Forelimb muscle (tissue), 1 donor: ENCODE data around the gene KCNH4. TPM values are rescaled to one million over a fixed set of nuclear protein-coding genes. Genes with fewer than 3 reads are reported as not detected.
"Not testable (repeated sequence)": the region's sequence is repeated elsewhere in the genome, so short reads cannot be mapped to it uniquely, and the experiment has no call there.

Source experiments
- DNase-seq: peaks from one replicate; pipeline ENCODE4 v3.0.0-alpha.2; 2013; ENCODE audit warnings: low read depth
- polyA plus RNA-seq: library from polyadenylated mRNA; unstranded; fragments of 120-200 nt; gene quantifications from one replicate; pipeline ENCODE4 v1.2.1, GENCODE V29; 2013; ENCODE audit not compliant: insufficient read length

The KCNH4 gene
- polyA plus RNA-seq = not detected

DNA sequence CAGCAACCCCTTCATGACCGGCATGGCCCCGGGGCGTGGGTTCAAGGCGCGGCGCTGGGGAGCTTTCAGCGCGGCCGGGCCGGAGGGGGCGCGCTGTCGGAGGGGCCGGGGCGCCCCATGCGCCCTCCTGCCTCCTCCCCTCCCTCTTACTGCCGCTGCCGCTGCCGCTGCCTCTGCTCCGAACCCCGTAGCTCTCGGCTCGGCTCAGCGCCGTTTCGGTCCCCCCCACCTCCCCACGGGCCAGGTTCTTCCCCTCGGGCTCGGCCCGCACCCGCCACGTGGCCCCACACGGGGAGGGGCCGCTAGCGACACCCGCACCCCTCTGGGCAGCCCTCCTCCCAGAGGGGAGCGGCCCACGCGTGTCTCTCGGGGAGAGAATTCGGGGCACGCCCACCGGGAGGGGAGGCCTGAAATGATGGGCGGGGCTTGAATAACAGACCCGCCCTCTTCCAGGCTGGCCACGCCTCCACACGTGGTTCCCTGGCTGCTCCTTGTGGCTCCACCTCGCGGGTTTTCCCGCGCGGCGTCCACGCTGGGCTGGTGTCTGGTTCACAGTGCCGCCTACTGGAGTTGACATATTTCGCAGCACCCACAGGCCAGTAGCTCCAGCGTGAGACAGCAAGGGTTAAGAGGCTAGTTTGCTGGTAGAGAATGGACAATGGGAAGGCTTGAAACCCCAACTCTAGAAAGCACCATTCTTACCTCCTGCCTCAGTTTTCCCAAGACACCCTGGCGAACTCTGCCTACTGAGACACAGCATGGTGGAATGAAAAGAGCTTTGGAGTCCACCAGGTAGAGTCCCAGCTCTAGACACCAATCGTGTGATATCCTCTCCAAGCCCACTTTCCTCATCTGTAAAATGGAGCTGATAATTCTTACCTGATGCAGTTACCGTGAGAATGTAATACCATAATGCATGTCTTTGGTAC, at the start of gene KCNH4:
Gene KCNH4 (minus strand): TSS at position 221 of the 929 bp plus-strand sequence. CDS start 197 bp downstream, at position 24.
- no peak for DNase-seq

- DNase-seq = no peak
Measured at GRCh38 chr17:42230225-42230624, 49.3 kb upstream of the KCNH4 start.

DNA sequence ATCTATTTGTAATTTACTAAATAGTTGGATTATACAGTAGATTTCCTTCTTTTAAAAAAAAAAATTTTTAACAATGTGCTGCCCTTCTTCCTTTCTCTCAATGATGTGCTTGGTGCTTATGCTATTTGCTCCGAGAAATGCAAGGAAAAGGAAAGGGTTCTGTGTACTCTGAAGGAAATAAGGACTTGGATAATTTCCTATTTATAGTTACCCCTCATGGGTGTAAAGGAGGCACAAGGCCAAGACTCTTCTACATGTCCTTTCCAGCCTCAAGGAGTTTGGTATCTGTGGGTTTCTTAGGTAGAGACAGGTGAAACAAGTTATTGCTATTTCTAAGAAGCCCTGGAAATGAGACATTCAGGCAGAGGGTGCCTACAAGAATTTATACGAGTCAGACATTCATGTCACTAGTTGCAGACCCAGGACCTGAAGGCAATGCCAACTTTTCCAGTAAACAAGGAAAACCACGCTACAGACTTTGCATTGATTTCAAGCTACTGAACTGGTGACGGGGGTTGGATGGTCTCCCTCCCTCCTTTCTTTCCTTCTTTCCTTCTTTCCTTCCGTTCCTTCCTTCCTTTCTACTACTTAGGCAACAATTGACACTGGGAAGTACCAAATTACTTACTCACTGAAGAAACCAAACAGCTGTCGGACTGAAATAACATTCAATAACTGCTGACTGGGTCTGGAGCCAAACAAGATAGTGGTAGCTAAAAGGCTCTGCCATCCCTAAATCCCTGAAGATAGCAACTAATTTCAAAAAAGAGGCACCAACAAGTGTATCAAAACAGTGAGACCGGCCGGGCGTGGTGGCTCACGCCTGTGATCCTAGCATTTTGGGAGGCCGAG, 47.1 kb upstream of the KCNH4 start:
- DNase-seq = no peak

DNA sequence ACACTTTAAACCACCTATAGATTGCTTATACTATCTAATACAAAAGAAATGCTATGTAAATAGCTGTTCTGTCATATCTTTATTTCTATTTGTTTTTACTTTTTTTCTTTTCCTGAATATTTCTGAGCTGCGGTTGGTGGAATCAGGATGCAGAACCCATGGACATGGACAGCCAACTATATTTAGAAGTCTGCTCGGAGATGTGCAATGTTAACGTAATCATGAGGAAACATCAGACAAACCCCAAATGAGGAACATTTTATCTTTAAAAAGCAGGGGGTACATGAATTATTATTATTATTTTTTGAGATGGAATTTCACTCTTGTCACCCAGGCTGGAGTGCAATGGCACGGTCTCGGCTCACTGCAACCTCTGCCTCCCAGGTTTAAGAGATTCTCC, 44.7 kb upstream of the KCNH4 start:
- DNase-seq = no peak

DNA sequence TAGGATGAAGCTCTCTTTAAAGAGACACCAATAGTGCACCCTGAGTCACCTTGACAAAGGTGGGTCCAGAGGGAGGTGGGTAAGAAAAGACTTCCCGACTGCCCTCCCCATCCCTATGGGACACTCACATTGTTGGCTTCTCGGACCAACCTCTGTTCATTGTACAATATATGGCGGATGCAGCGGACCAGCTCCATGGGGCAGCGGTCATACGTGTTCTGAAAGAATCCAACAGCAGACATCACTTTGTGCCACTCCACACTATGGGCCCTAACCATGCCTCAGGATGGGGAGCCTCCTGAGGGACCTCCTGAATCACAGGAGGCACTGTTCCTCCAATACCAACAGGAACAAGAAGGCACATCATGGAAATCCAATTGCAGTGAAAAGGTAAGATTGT, 43.7 kb upstream of the KCNH4 start:
- no peak for DNase-seq

DNA sequence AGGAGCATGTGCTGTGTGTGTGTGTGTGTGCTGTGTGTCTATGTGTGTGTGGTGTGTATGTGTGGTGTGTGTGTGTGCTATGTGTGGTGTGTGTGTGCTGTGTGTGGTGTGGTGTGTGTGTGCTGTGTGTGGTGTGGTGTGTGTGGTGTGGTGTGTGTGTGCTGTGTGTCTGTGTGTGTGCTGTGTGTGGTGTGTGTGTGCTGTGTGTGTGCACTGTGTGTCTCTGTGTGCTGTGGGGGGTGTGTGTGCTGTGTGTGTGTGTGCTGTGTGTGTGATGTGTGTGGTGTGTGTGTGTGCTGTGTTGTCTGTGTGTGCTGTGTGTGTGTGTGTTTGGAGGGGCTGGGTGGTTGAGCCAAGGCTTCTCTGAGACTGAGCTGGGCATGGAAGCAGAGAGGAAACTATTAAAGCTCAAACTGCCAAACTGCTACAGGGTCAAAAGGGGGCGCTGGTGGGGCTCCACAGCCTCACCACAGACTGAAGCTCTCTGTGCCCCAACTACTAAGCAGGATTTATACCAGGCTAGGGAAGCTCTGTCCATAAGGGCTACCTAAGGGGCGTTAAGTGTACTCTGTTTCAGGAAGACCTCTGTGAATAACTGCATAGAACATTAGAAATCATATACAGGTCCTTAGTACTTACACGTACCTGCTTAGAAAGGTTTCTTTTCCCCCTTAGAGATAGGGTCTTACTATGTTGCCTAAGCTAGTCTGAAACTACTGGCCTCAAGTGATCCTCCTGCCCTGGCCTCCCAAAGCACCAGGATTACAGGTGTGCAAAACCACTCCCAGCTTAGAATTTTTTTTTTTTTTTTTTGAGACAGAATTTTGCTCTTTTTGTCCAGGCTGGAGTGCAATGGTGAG, 41.2 kb upstream of the KCNH4 start:
- no peak for DNase-seq

DNA sequence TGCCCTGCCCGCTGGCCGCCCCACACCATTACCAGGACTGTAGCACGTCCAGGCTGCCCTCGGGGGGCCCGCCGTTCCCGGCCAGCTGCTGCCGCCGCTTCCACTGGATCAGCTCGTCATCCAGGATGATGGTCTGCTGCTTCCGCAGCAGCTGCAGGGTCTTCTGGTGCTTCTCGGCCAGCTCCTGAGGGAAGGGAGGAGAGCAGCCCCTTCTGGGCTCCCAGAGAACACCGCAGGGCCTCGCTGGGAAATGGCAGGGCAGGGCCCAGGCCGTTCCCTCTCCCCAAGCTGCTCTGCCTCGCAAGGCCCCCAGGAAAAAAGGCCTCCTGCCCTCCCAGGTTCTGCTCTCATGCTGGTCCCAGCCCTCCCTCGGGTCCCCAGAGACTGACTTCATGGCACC, 38.3 kb upstream of the KCNH4 start:
- not testable (repeated sequence) for DNase-seq

GRCh38 chr17:42214156-42214555, 33.2 kb upstream of the KCNH4 start:
- no peak for DNase-seq

DNA sequence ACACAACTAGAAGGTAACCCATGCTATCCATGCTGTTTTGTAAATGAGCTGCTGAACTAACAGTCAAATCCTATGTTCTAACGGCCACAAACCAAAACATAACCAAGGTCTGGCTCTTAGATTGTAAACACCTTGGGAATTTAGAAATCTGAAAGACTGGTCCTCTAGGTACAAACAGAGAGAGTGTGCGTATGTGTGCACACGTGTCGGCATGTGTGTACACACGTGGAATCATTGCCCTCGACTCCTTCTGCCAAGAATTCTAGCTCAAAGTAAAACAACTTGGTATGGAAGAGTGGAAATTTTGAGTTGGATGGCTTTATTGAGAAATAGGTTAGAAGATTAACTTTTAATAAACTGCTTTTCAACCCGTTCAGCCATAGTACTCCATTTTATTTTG, 31.4 kb upstream of the KCNH4 start:
- DNase-seq = no peak

- DNase-seq = not testable (repeated sequence)
Measured at GRCh38 chr17:42211921-42212341, 31.0 kb upstream of the KCNH4 start.

DNA sequence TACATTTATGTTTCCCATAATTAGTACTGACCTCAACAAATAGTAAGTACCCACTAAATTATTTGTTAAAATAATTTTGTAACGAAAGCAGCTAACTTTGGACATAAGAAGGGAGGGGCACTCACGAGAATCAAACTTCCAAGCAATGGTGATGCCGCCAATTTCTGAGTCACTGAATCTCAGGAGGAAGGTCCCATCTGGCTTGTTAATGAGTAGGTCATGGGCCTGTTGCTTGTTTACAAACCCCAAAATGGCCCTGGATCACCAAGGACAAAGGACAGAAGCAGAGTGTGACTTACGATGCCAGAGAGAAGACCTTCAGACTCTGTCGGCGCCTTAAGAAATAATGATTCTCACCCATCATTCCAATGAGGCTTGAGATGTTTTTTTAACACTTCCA, 29.1 kb upstream of the KCNH4 start:
- no peak for DNase-seq

DNA sequence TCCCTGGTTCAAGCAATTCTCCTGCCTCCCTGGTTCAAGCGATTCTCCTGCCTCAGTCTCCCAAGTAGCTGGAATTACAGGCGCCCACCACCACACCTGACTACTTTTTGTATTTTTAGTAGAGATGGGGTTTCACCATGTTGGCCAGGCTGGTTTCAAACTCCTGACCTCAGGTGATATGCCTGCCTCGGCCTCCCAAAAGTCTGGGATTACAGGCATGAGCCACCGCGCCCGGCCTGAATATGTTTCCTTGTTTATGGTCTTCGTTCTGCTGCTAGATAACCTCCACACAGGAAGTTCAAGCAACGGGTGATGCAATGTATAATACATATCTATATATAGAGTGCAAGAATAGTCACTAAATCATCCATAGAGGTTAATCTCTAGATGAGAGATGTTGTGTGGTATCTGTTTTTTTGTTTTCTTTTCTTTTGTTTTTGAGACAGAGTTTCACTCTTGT, 25.2 kb upstream of the KCNH4 start:
- DNase-seq = not testable (repeated sequence)

DNA sequence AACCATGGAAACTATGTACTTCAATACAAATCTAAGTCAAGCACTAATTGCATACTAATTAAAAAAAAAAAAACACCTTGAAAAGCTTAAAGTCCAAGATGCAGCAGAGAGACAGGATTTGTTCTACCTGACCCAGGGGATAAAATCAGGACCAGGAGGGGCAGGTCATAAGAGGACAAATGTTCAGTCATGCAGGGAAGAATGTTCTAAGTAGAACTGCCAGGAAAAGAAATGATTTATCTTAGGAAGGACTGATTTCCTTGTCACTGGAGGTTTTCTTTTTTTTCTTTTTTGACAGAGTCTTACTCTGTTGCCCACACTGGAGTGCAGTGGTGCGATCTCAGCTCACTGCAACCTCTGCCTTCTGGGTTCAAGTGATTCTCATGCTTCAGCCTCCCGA, 22.4 kb upstream of the KCNH4 start:
- no peak for DNase-seq

- no peak for DNase-seq
Measured at GRCh38 chr17:42202696-42203095, 21.8 kb upstream of the KCNH4 start.

DNA sequence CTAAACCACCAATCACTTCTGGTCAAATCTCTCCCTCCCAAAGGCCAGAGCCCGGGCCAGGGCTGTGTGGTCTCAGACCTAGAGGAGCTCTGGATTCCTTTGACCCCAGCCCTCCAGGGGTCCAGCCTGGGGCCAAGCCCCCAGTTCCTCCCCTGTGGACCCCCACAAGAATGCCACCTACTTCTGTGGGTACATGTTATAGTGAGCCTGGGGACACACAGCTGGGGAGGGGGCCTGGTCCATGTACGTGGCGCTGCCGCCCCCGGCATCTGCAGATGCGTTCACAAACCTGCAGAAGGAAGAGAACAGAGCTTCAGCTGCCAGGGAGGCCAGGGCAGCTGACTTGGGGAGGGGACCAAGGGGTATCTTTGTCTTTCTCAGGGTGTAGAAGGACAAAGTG, 21.2 kb upstream of the KCNH4 start:
- DNase-seq = no peak

- DNase-seq = no peak
Measured at GRCh38 chr17:42201458-42201772, 20.5 kb upstream of the KCNH4 start.

DNA sequence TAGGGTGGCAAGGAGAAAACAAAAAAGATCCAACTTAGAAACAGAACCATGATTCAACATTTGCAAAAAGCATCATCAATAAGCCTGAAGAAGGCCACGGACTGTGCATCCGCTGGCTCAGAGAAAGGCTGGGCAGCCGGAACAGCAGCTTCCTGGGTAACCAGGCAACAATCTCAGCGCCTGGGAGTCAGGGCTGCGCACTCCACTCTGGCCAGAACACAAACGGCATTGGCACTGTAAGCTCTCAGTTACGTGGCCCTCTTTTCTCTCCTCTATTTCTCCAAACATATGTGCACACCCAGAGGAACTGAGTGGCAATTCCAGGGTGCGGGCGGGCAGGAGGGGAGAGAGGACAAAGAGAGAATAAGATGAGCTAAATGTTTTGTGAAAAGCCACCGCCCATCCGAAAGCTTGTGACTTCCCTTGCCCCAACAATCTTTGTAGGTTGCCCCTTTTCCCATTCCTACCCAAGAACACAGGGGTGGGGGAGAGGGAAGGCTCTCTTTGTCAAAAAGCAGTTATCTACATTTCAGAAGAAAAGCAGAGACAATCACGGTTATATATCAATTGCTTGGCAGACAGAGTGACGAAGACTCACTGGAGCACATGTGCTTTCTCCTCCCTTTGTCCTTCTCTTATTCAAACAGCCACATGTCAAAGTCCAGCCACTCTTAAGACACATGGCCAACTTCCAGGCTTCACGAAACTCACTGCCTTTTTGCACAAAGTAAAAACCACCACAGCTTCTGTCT, 19.9 kb upstream of the KCNH4 start:
- no peak for DNase-seq

DNA sequence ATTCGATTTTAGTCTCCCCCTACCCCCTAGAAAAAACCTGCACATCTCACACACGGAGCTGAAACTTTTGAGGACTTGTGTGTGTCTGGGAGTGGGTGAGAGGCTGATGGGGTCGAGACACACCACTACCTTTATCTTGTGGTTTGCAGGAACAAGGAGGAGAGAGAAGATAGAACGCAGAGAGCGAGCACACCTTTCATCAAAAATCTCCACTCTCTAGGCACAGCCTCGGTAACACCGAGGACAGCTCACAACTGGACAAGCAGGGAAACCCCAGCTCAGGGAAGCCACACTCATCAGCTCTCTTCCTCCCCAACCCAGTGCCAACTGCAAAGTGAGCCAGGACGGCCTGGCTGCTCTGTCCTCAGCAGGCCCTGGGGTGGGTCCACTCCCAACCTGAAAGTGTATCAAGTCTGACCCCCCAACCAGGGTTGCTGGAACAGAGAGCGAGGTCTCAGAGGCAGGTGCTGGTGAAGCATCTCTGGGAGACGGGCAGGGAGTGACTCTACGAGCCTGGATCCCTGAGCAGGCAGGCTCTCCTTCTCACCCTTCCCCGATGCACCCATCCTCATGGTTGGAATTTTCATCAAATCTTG, 18.6 kb upstream of the KCNH4 start:
- DNase-seq = no peak

DNA sequence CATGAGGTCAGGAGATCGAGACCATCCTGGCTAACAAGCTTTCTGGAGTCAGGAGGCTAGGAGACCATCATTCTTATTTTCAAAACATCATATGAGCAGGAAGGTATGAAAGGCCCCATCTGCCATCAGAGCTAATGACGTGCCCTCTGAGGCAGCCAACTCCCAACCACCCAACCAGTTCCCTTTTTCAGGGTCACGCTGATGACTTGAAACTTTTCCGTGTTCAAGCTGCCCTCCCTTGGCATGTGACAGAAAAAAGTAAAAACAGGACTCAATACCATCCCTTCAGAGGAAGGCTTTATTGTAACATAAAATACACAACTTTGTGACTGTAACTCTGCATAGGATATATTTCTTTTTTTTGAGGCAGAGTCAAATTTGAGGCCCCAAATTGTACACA, 18.0 kb upstream of the KCNH4 start:
- no peak for DNase-seq

- no peak for DNase-seq
Measured at GRCh38 chr17:42197564-42198156, 16.7 kb upstream of the KCNH4 start.
